ENCODE measurements around the gene IRF2.

IRF2 gene

GRCh38 chr4:184474263-184475095 lies at the start of gene IRF2:
Gene IRF2, minus strand, starts transcription at chr4:184474550. Its CDS starts 45,486 bp downstream, at chr4:184429064.
- TF ChIP-seq CTCF (IDR thresholded peaks at IDR 0.05) = no peak

DNA sequence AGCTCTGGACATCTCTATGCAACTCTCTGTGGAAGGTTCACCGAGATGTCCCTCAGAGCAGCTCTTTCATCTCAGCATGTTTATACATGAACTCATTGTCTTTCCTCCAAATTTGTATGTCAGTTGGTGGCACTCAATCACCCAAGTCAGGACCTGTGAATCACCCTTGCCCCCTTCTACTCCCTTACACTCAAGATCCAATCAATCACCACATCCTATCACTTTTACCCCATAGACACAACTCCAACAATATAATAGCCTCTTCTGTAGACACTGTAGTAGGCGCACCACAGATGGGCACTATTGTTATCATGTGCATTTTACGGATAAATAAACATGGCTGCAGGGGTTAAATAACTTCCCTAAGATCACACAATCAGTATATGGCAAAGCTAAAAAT lies 41.3 kb upstream of the IRF2 start:
- no peak for TF ChIP-seq CTCF (IDR thresholded peaks at IDR 0.05)

DNA sequence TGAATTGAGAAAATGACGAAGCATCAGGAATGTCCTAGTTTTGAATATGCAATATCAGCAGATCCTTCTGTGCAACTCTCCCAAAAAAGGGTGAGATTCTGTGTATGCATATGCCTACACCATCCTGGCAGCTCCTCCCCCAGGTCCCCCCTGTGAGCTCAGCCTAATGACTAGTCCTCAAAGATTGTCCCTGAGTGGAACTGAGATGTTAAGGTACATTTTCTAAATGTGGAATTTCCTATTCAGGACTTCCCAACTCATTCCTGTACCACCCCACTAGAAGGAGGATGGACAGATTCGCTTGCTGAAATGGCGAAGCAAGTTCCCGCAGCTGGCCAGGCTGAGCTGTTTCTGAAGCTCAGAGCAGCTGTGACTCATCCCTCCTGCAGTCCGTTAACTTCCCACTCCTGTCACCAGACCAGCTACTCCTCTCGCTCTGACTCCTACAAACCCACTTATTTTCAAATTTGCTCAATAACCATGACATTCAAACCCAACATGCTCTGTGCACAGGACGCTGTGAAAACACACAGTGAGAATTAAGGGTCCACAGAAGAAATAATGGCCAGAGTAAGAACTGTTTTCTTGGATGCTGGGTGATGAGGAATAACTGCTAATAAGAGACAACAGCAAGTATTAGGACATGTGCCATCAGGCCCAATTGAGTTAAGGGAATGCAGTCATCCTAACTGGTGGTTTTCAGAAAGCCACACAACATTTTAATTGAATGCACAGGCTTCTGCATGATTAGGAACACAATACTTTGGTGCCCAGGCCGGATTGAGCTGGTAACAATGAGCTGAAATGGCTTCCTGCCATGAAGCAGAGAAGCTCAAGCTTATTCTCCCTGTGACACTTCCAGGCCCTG lies 40.0 kb upstream of the IRF2 start:
- no peak for TF ChIP-seq CTCF (IDR thresholded peaks at IDR 0.05)

DNA sequence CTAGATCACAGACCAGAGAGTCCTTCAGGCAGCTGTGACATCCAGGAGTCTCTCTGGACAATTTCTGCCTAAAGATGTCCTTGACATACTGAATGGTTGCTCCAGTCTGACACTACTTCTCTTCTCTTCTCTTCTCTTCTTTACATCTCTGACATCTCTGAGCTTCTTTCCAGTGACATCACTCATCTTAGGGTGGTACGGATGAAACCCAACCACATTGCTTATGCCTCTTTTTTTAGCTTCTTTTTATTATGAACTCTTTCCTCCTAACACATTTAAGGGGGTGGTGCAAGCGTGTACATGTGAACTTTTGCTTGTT lies 39.4 kb upstream of the IRF2 start:
- no peak for TF ChIP-seq CTCF (IDR thresholded peaks at IDR 0.05)

DNA sequence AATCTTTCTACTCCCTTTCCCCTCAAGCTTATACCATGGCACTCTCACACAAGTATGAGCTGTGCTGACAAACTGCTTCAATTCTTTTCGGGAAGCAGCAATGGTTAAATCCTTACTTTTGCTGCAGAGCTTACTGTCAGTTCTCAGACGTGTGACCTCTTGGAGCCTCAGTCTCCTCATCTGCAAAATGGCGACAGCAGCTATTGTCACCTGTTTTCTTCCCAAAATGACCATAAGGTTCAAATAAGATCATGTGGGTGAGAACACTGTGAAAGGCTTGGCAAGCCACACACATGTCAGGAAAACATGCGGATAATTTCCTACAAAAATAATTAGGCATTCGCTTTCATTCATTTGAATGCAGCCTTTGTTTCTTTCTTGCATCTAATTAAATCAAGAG lies 36.8 kb upstream of the IRF2 start:
- no peak for TF ChIP-seq CTCF (IDR thresholded peaks at IDR 0.05)

GRCh38 chr4:184510401-184510800 lies 36.1 kb upstream of the IRF2 start:
- no peak for TF ChIP-seq CTCF (IDR thresholded peaks at IDR 0.05)

- TF ChIP-seq CTCF (IDR thresholded peaks at IDR 0.05) = no peak
These were observed 32.3 kb upstream of the IRF2 start for GRCh38 chr4:184506527-184507121.
